ENCODE measurements around the gene BAHCC1. TPM values are rescaled to one million over a fixed set of nuclear protein-coding genes. Genes with fewer than 3 reads are reported as not detected.

Gene BAHCC1
- total RNA-seq, 1 experiment from 2014 or later: 0.17 TPM

- no TSS peak for BruUV-seq (replicated peaks)
- TF ChIP-seq CTCF (IDR thresholded peaks at IDR 0.05; ENCODE audit: unreplicated experiment): no peak
These were observed 50.6 kb downstream of the BAHCC1 start for GRCh38 chr17:81445642-81446503.

GRCh38 chr17:81447331-81447933 lies 52.2 kb downstream of the BAHCC1 start:
- no peaks in the 10 kb centered on the region for H3K36me3 Mint-ChIP-seq (ENCODE audit: insufficient read depth, unreplicated experiment)
- CTCF ChIA-PET: interaction anchor here (0.6 kb wide), 1 partner anchor 251 kb away, joined by 3 read pairs; no protein-coding TSS in a partner anchor
- no TSS peak for BruUV-seq (replicated peaks)
- no peak for DNase-seq
- no peak overlapping the region for H3K27ac Mint-ChIP-seq (ENCODE audit: unreplicated experiment)
- TF ChIP-seq CTCF (IDR thresholded peaks at IDR 0.05; ENCODE audit: unreplicated experiment): no peak
- no peaks in the 10 kb centered on the region for H3K9me3 Mint-ChIP-seq (ENCODE audit: low read depth, unreplicated experiment)
- H3K4me1 Mint-ChIP-seq (ENCODE audit: low read depth, unreplicated experiment): no peaks in the 10 kb centered on the region
- peaks cover 40% of the 10 kb centered on the region for H3K27me3 Mint-ChIP-seq (ENCODE audit: unreplicated experiment)
- intact Hi-C loops (cut with micrococcal nuclease; ENCODE audit: unreplicated experiment): no loop called here
- H3K4me3 Mint-ChIP-seq (ENCODE audit: low read depth, unreplicated experiment): no peak overlapping the region

More at GRCh38 chr17:81445642-81446503, 50.6 kb downstream of the BAHCC1 start:
- no peak for DNase-seq
- H3K9me3 Mint-ChIP-seq (ENCODE audit: low read depth, unreplicated experiment): no peaks in the 10 kb centered on the region
- H3K27me3 Mint-ChIP-seq (ENCODE audit: unreplicated experiment): peaks cover 46% of the 10 kb centered on the region
- H3K36me3 Mint-ChIP-seq (ENCODE audit: insufficient read depth, unreplicated experiment): no peaks in the 10 kb centered on the region
- H3K27ac Mint-ChIP-seq (ENCODE audit: unreplicated experiment): no peak overlapping the region
- intact Hi-C loops (cut with micrococcal nuclease; ENCODE audit: unreplicated experiment): no loop called here
- H3K4me3 Mint-ChIP-seq (ENCODE audit: low read depth, unreplicated experiment): no peak overlapping the region
- CTCF ChIA-PET: interaction anchor here (1.6 kb wide), 1 partner anchor 39 kb away, joined by 3 read pairs; no protein-coding TSS in a partner anchor
- no peaks in the 10 kb centered on the region for H3K4me1 Mint-ChIP-seq (ENCODE audit: low read depth, unreplicated experiment)

- BruUV-seq (replicated peaks): no TSS peak
- H3K27ac Mint-ChIP-seq (ENCODE audit: unreplicated experiment): no peak overlapping the region
- H3K36me3 Mint-ChIP-seq (ENCODE audit: insufficient read depth, unreplicated experiment): no peaks in the 10 kb centered on the region
- no peak for TF ChIP-seq CTCF (IDR thresholded peaks at IDR 0.05; ENCODE audit: unreplicated experiment)
- DNase-seq: no peak
- no peaks in the 10 kb centered on the region for H3K4me1 Mint-ChIP-seq (ENCODE audit: low read depth, unreplicated experiment)
- no peak overlapping the region for H3K4me3 Mint-ChIP-seq (ENCODE audit: low read depth, unreplicated experiment)
- H3K27me3 Mint-ChIP-seq (ENCODE audit: unreplicated experiment): peaks cover 48% of the 10 kb centered on the region
- H3K9me3 Mint-ChIP-seq (ENCODE audit: low read depth, unreplicated experiment): no peaks in the 10 kb centered on the region
- intact Hi-C loops (cut with micrococcal nuclease; ENCODE audit: unreplicated experiment): no loop called here
- CTCF ChIA-PET: interaction anchor here (0.6 kb wide), 1 partner anchor 11 kb away, joined by 4 read pairs; no protein-coding TSS in a partner anchor
These were observed 53.2 kb downstream of the BAHCC1 start for GRCh38 chr17:81448442-81448841.

GRCh38 chr17:81448950-81449349 lies 53.7 kb downstream of the BAHCC1 start:
- intact Hi-C loops (cut with micrococcal nuclease; ENCODE audit: unreplicated experiment): no loop called here
- no peak for DNase-seq
- CTCF ChIA-PET: no interaction called here
- H3K27me3 Mint-ChIP-seq (ENCODE audit: unreplicated experiment): peaks cover 53% of the 10 kb centered on the region
- H3K27ac Mint-ChIP-seq (ENCODE audit: unreplicated experiment): no peak overlapping the region
- no peaks in the 10 kb centered on the region for H3K9me3 Mint-ChIP-seq (ENCODE audit: low read depth, unreplicated experiment)
- no TSS peak for BruUV-seq (replicated peaks)
- no peaks in the 10 kb centered on the region for H3K4me1 Mint-ChIP-seq (ENCODE audit: low read depth, unreplicated experiment)
- no peaks in the 10 kb centered on the region for H3K36me3 Mint-ChIP-seq (ENCODE audit: insufficient read depth, unreplicated experiment)
- no peak overlapping the region for H3K4me3 Mint-ChIP-seq (ENCODE audit: low read depth, unreplicated experiment)
- no peak for TF ChIP-seq CTCF (IDR thresholded peaks at IDR 0.05; ENCODE audit: unreplicated experiment)

Measured in Calu3 (cell line).